Measurements from ENCODE around the gene KCNK1.

Gene KCNK1

DNA sequence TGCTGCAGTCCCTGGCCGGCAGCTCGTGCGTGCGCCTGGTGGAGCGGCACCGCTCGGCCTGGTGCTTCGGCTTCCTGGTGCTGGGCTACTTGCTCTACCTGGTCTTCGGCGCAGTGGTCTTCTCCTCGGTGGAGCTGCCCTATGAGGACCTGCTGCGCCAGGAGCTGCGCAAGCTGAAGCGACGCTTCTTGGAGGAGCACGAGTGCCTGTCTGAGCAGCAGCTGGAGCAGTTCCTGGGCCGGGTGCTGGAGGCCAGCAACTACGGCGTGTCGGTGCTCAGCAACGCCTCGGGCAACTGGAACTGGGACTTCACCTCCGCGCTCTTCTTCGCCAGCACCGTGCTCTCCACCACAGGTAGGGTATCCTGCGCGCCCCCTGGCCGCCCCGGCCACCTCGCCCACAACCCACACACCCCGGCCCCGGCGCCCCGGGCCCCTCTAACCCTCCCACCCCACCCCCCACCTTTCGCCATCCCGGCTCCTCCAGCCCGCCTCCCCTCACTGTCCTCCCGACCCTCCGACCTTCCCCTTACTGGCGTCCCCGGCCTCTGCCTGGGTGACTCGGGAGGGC lies 352 bp downstream of the KCNK1 start:
- H3F3A ChIP-seq (ENCODE audit: insufficient read depth, low read length), result no peaks in the 10 kb centered on the region
- no peaks in the 10 kb centered on the region for H3K9me3 ChIP-seq (replicated peaks; ENCODE audit: insufficient read depth, low read length)
- peak overlapping the region; percentile 62 for H3K4me3 ChIP-seq (ENCODE audit: low read length)
- no peaks in the 10 kb centered on the region for H3K27me3 ChIP-seq (replicated peaks; ENCODE audit: insufficient read depth, low read length)
- no peaks in the 10 kb centered on the region for H3K9me2 ChIP-seq (replicated peaks; ENCODE audit: insufficient read depth, low read length)
- DNase-seq, result peak; percentile 48
- H3K9ac ChIP-seq (ENCODE audit: low read length), result peak overlapping the region; percentile 40; the same call in 1 of the 2 replicates
- H3K36me3 ChIP-seq (replicated peaks; ENCODE audit: insufficient read depth, low read length), result no peaks in the 10 kb centered on the region
- H3K4me1 ChIP-seq (ENCODE audit: low read length), result peaks cover 6% of the 10 kb centered on the region
- H4K20me1 ChIP-seq (ENCODE audit: insufficient read depth, low read length), result no peaks in the 10 kb centered on the region
- peak overlapping the region; percentile 21; the same call in 1 of the 2 replicates for H3K27ac ChIP-seq (ENCODE audit: low read length)
- H2AFZ ChIP-seq (ENCODE audit: low read length), result peak overlapping the region; percentile 68
- no peaks in the 10 kb centered on the region for H3K79me2 ChIP-seq (ENCODE audit: low read length)
- no peak for TF ChIP-seq EZH2phosphoT487 (IDR thresholded peaks at IDR 0.05; ENCODE audit: low read length)
- TF ChIP-seq EZH2 (optimal IDR thresholded peaks at IDR 0.05; ENCODE audit: low read depth, low read length), result no peak
- TF ChIP-seq, protein P1, sequence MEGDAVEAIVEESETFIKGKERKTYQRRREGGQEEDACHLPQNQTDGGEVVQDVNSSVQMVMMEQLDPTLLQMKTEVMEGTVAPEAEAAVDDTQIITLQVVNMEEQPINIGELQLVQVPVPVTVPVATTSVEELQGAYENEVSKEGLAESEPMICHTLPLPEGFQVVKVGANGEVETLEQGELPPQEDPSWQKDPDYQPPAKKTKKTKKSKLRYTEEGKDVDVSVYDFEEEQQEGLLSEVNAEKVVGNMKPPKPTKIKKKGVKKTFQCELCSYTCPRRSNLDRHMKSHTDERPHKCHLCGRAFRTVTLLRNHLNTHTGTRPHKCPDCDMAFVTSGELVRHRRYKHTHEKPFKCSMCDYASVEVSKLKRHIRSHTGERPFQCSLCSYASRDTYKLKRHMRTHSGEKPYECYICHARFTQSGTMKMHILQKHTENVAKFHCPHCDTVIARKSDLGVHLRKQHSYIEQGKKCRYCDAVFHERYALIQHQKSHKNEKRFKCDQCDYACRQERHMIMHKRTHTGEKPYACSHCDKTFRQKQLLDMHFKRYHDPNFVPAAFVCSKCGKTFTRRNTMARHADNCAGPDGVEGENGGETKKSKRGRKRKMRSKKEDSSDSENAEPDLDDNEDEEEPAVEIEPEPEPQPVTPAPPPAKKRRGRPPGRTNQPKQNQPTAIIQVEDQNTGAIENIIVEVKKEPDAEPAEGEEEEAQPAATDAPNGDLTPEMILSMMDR (IDR thresholded peaks at IDR 0.05; ENCODE audit: low read length), result no peak
- H3K4me2 ChIP-seq (ENCODE audit: low read depth, low read length), result peak overlapping the region; percentile 77

- Histone ChIP-seq H3K9ac (ENCODE audit: low read length) (no peak overlapping the region; the same call in 1 of the 2 replicates), H3K4me2 (ENCODE audit: low read depth, low read length) (peak overlapping the region; percentile 77; the same call in 1 of the 2 replicates), H3K9me3 (replicated peaks; ENCODE audit: insufficient read depth, low read length) (no peaks in the 10 kb centered on the region), H3K36me3 (replicated peaks; ENCODE audit: insufficient read depth, low read length) (no peaks in the 10 kb centered on the region), H3K79me2 (ENCODE audit: low read length) (no peaks in the 10 kb centered on the region), H4K20me1 (ENCODE audit: insufficient read depth, low read length) (no peaks in the 10 kb centered on the region), H3K9me2 (replicated peaks; ENCODE audit: insufficient read depth, low read length) (no peaks in the 10 kb centered on the region), H3K4me1 (ENCODE audit: low read length) (peaks cover 6% of the 10 kb centered on the region), H2AFZ (ENCODE audit: low read length) (peak overlapping the region; percentile 67), H3K27me3 (replicated peaks; ENCODE audit: insufficient read depth, low read length) (no peaks in the 10 kb centered on the region), H3K4me3 (ENCODE audit: low read length) (peak overlapping the region; percentile 62), H3K27ac (ENCODE audit: low read length) (peak overlapping the region; percentile 3; the same call in 1 of the 2 replicates), H3F3A (ENCODE audit: insufficient read depth, low read length) (0 out of 2 replicates have a peak, but pooled peaks cover under 1% of the 10 kb centered on the region)
- DNase-seq, result peak; percentile 77
- TF ChIP-seq, protein P1 (IDR thresholded peaks at IDR 0.05; ENCODE audit: low read length), result no peak
- no peak for TF ChIP-seq EZH2phosphoT487 (IDR thresholded peaks at IDR 0.05; ENCODE audit: low read length)
- no peak for TF ChIP-seq EZH2 (optimal IDR thresholded peaks at IDR 0.05; ENCODE audit: low read depth, low read length)
These were observed 1.0 kb downstream of the KCNK1 start for GRCh38 chr1:233614743-233615521.

- 0 out of 2 replicates have a peak overlapping the region, but pooled peaks have one; percentile 77 for H3K4me2 ChIP-seq (ENCODE audit: low read depth, low read length)
- no peaks in the 10 kb centered on the region for H3K79me2 ChIP-seq (ENCODE audit: low read length)
- no peaks in the 10 kb centered on the region for H4K20me1 ChIP-seq (ENCODE audit: insufficient read depth, low read length)
- H3K9me3 ChIP-seq (replicated peaks; ENCODE audit: insufficient read depth, low read length), result no peaks in the 10 kb centered on the region
- H2AFZ ChIP-seq (ENCODE audit: low read length), result no peak overlapping the region
- H3K4me3 ChIP-seq (ENCODE audit: low read length), result no peak overlapping the region
- no peak for DNase-seq
- peaks cover 6% of the 10 kb centered on the region for H3K4me1 ChIP-seq (ENCODE audit: low read length)
- no peak overlapping the region for H3K9ac ChIP-seq (ENCODE audit: low read length)
- H3F3A ChIP-seq (ENCODE audit: insufficient read depth, low read length), result peaks cover 7% of the 10 kb centered on the region; the same call in 1 of the 2 replicates
- no peaks in the 10 kb centered on the region for H3K9me2 ChIP-seq (replicated peaks; ENCODE audit: insufficient read depth, low read length)
- no peaks in the 10 kb centered on the region for H3K36me3 ChIP-seq (replicated peaks; ENCODE audit: insufficient read depth, low read length)
- TF ChIP-seq, protein P1 (IDR thresholded peaks at IDR 0.05; ENCODE audit: low read length), result no peak
- TF ChIP-seq EZH2phosphoT487 (IDR thresholded peaks at IDR 0.05; ENCODE audit: low read length), result no peak
- no peak for TF ChIP-seq EZH2 (optimal IDR thresholded peaks at IDR 0.05; ENCODE audit: low read depth, low read length)
- no peaks in the 10 kb centered on the region for H3K27me3 ChIP-seq (replicated peaks; ENCODE audit: insufficient read depth, low read length)
- H3K27ac ChIP-seq (ENCODE audit: low read length), result no peak overlapping the region
These were observed 1.7 kb downstream of the KCNK1 start for GRCh38 chr1:233615571-233615970.

Measured in MM.1S (cell line).